ENCODE results near the gene ZWINT. TPM values are rescaled to one million over a fixed set of nuclear protein-coding genes. Genes with fewer than 3 reads are reported as not detected.

ZWINT gene
- total RNA-seq, 1 donor from 2014 or later: 44.5 TPM

GRCh38 chr10:56346845-56347415, 14.1 kb downstream of the ZWINT start:
- peaks cover 5% of the 10 kb centered on the region for H3K9me3 Mint-ChIP-seq (ENCODE audit: low read depth)
- H3K27ac Mint-ChIP-seq: no peak overlapping the region

GRCh38 chr10:56341612-56342011, 19.4 kb downstream of the ZWINT start:
- TF ChIP-seq CTCF (IDR thresholded peaks at IDR 0.05; ENCODE audit: unreplicated experiment): no peak
- H3K36me3 Mint-ChIP-seq (ENCODE audit: insufficient read depth): no peaks in the 10 kb centered on the region
- no peak overlapping the region for H3K27ac Mint-ChIP-seq
- H3K27me3 Mint-ChIP-seq: no peaks in the 10 kb centered on the region
- H3K4me1 Mint-ChIP-seq (ENCODE audit: low read depth): no peaks in the 10 kb centered on the region
- H3K9me3 Mint-ChIP-seq (ENCODE audit: low read depth): peaks cover 10% of the 10 kb centered on the region
- DNase-seq (ENCODE audit: low spot score, unreplicated experiment): no peak
- H3K4me3 Mint-ChIP-seq (ENCODE audit: low read depth): no peak overlapping the region

More at GRCh38 chr10:56346845-56347415, 14.1 kb downstream of the ZWINT start:
- TF ChIP-seq CTCF (IDR thresholded peaks at IDR 0.05; ENCODE audit: unreplicated experiment): no peak
- no peak for DNase-seq (ENCODE audit: low spot score, unreplicated experiment)
- H3K4me3 Mint-ChIP-seq (ENCODE audit: low read depth): no peak overlapping the region
- no peaks in the 10 kb centered on the region for H3K27me3 Mint-ChIP-seq
- H3K36me3 Mint-ChIP-seq (ENCODE audit: insufficient read depth): no peaks in the 10 kb centered on the region
- no peaks in the 10 kb centered on the region for H3K4me1 Mint-ChIP-seq (ENCODE audit: low read depth)

- peaks cover 3% of the 10 kb centered on the region for H3K27me3 Mint-ChIP-seq
Measured at GRCh38 chr10:56329961-56330360, 31.1 kb downstream of the ZWINT start.

GRCh38 chr10:56327118-56327517, 33.9 kb downstream of the ZWINT start:
- Mint-ChIP-seq H3K36me3 (ENCODE audit: insufficient read depth) (no peaks in the 10 kb centered on the region), H3K4me3 (ENCODE audit: low read depth) (no peak overlapping the region), H3K4me1 (ENCODE audit: low read depth) (no peaks in the 10 kb centered on the region), H3K9me3 (ENCODE audit: low read depth) (no peaks in the 10 kb centered on the region), H3K27ac (no peak overlapping the region), H3K27me3 (peaks cover 3% of the 10 kb centered on the region)
- DNase-seq (ENCODE audit: low spot score, unreplicated experiment): no peak
- TF ChIP-seq CTCF (IDR thresholded peaks at IDR 0.05; ENCODE audit: unreplicated experiment): no peak

More at GRCh38 chr10:56329961-56330360, 31.1 kb downstream of the ZWINT start:
- TF ChIP-seq CTCF (IDR thresholded peaks at IDR 0.05; ENCODE audit: unreplicated experiment): no peak
- no peaks in the 10 kb centered on the region for H3K4me1 Mint-ChIP-seq (ENCODE audit: low read depth)
- no peaks in the 10 kb centered on the region for H3K9me3 Mint-ChIP-seq (ENCODE audit: low read depth)
- DNase-seq (ENCODE audit: low spot score, unreplicated experiment): no peak
- H3K36me3 Mint-ChIP-seq (ENCODE audit: insufficient read depth): no peaks in the 10 kb centered on the region
- H3K27ac Mint-ChIP-seq: no peak overlapping the region
- no peak overlapping the region for H3K4me3 Mint-ChIP-seq (ENCODE audit: low read depth)

- Mint-ChIP-seq H3K27ac (no peak overlapping the region), H3K36me3 (ENCODE audit: insufficient read depth) (no peaks in the 10 kb centered on the region), H3K4me3 (ENCODE audit: low read depth) (no peak overlapping the region), H3K9me3 (ENCODE audit: low read depth) (peaks cover 3% of the 10 kb centered on the region), H3K4me1 (ENCODE audit: low read depth) (no peaks in the 10 kb centered on the region), H3K27me3 (no peaks in the 10 kb centered on the region)
- TF ChIP-seq CTCF (IDR thresholded peaks at IDR 0.05; ENCODE audit: unreplicated experiment): no peak
- no peak for DNase-seq (ENCODE audit: low spot score, unreplicated experiment)
Measured at GRCh38 chr10:56319386-56319785, 41.7 kb downstream of the ZWINT start.
